Left lung (tissue), 10 donors: Measurements from ENCODE around the gene PIP5KL1. TPM values are rescaled to one million over a fixed set of nuclear protein-coding genes. Genes with fewer than 3 reads are reported as not detected.

Experiments
- ATAC-seq: fragments of 200-7000 bp; cut with Tn5 transposase; one replicate; pipeline ENCODE4 v1.9.1; 2020; ENCODE audit warnings: moderate library complexity
- DNase-seq, 4 donors: peaks; one replicate each; pipeline ENCODE4 v3.0.0-alpha.2; 2013 to 2020
- H3K27ac ChIP-seq, 2 donors: fragments of 200-600 bp; sonication (generic) in 1 of 2; one replicate each; pipeline versions ENCODE4 v1.5.0 to v1.8.0; 2020 to 2021
- H3K27me3 ChIP-seq, 2 donors: fragments of 200-600 bp; sonication (generic) in 1 of 2; one replicate each; pipeline versions ENCODE4 v1.5.0 to v1.8.0; 2020 to 2021
- H3K36me3 ChIP-seq, 2 donors: fragments of 200-600 bp; sonication (generic) in 1 of 2; one replicate each; pipeline versions ENCODE4 v1.5.0 to v1.8.0; 2020 to 2021
- H3K4me1 ChIP-seq, 2 donors: fragments of 200-600 bp; one replicate each; pipeline ENCODE4 v1.8.0; 2021
- H3K4me3 ChIP-seq, 2 donors: fragments of 200-600 bp; sonication (generic) in 1 of 2; one replicate each; pipeline versions ENCODE4 v1.5.0 to v1.8.0; 2020 to 2021; ENCODE audit warnings: mild to moderate bottlenecking in 1 of 2
- H3K9me3 ChIP-seq, 2 donors: fragments of 200-600 bp; sonication (generic) in 1 of 2; one replicate each; pipeline versions ENCODE4 v1.5.0 to v1.8.0; 2020 to 2021
- CTCF ChIP-seq, 2 donors: fragments of 200-600 bp; sonication (generic) in 1 of 2; IDR thresholded peaks; one replicate each; pipeline versions ENCODE4 v1.5.0 to v1.8.0; 2021; ENCODE audit warnings: antibody characterized with exemption in 2 of 2
- intact Hi-C, 2 donors: fragments of 100-400 bp; cut with DNase I; formaldehyde crosslinking; loops; one replicate each; pipeline versions ENCODE4 v1.11.2 to v1.14.2; 2022
- polyA plus RNA-seq, 6 donors: library from polyadenylated mRNA; unstranded; fragments of 120-200 nt; gene quantifications; one replicate each; pipeline ENCODE4 v1.2.1, GENCODE V29; 2013; ENCODE audit not compliant: insufficient read length in 6 of 6
- total RNA-seq, 2 donors: library from RNA; stranded (reverse); fragmentation: NEBNext Ultra II Directional; extraction: Animal tissue kit (Norgen Biotek cat#: 25700); gene quantifications; one replicate each; pipeline ENCODE4 v1.2.1, GENCODE V29; 2021
- donor health status: DM: no; HTN: yes; CAD: no.
- donor health status: DM: no; HTN: no; CAD: no.

PIP5KL1 gene
- total and polyA plus RNA-seq, 8 donors = 2.7 to 7.9 (median 5.0) TPM

GRCh38 chr9:127873223-127873691 is 57.3 kb downstream of the PIP5KL1 start:
- Histone ChIP-seq H3K27me3 (peaks cover 0 to 13% of the 10 kb centered on the region in 2 donors), H3K4me3 (no peak overlapping the region), H3K27ac (no peak overlapping the region), H3K9me3 (no peaks in the 10 kb centered on the region), H3K4me1 (peaks cover 27 to 68% of the 10 kb centered on the region in 2 donors), H3K36me3 (peaks cover 0 to 34% of the 10 kb centered on the region in 2 donors)
- ATAC-seq = no peak
- no peak for TF ChIP-seq CTCF (IDR thresholded peaks at IDR 0.05)
- intact Hi-C loops = loop anchor here in 1 of 2 donors (5.0 to 10.0 kb wide), 2 partner anchors 78 to 136 kb away; partner anchors contain the start of gene TOR2A
- DNase-seq = peak in 1 of 4 donors; percentile 80

GRCh38 chr9:127872369-127873222 is 58.0 kb downstream of the PIP5KL1 start:
- DNase-seq (no peak), ATAC-seq (no peak)
- Histone ChIP-seq H3K9me3 (no peaks in the 10 kb centered on the region), H3K27me3 (peaks cover 0 to 7% of the 10 kb centered on the region in 2 donors), H3K4me3 (no peak overlapping the region), H3K27ac (no peak overlapping the region), H3K36me3 (peaks cover 0 to 41% of the 10 kb centered on the region in 2 donors), H3K4me1 (peaks cover 23 to 68% of the 10 kb centered on the region in 2 donors)
- TF ChIP-seq CTCF (IDR thresholded peaks at IDR 0.05) = no peak
- intact Hi-C loops = loop anchor here in 1 of 2 donors (5.0 to 10.0 kb wide), 2 partner anchors 78 to 135 kb away; partner anchors contain the start of gene TOR2A

GRCh38 chr9:127871531-127871930 is 59.0 kb downstream of the PIP5KL1 start:
- H3K4me1 ChIP-seq = peaks cover 18 to 69% of the 10 kb centered on the region in 2 donors
- no peak overlapping the region for H3K27ac ChIP-seq
- ATAC-seq (no peak), DNase-seq (no peak)
- no peak overlapping the region for H3K4me3 ChIP-seq
- intact Hi-C loops = loop anchor here in 1 of 2 donors (5.0 to 10.0 kb wide), 2 partner anchors 77 to 134 kb away; partner anchors contain the start of gene TOR2A
- H3K27me3 ChIP-seq = no peaks in the 10 kb centered on the region
- peaks cover 0 to 46% of the 10 kb centered on the region in 2 donors for H3K36me3 ChIP-seq
- no peaks in the 10 kb centered on the region for H3K9me3 ChIP-seq
- no peak for TF ChIP-seq CTCF (IDR thresholded peaks at IDR 0.05)

GRCh38 chr9:127870887-127871286 is 59.7 kb downstream of the PIP5KL1 start:
- H3K27ac ChIP-seq = no peak overlapping the region
- no peaks in the 10 kb centered on the region for H3K27me3 ChIP-seq
- H3K36me3 ChIP-seq = peaks cover 0 to 46% of the 10 kb centered on the region in 2 donors
- intact Hi-C loops = loop anchor here in 1 of 2 donors (5.0 to 10.0 kb wide), 2 partner anchors 76 to 134 kb away; partner anchors contain the start of gene TOR2A
- DNase-seq (no peak), ATAC-seq (no peak)
- no peak for TF ChIP-seq CTCF (IDR thresholded peaks at IDR 0.05)
- no peak overlapping the region for H3K4me3 ChIP-seq
- peaks cover 14 to 68% of the 10 kb centered on the region in 2 donors for H3K4me1 ChIP-seq
- no peaks in the 10 kb centered on the region for H3K9me3 ChIP-seq

Other genes starting within 250 kb of the PIP5KL1 start
- 1 to 10 TPM in 1 of 2 donors, under 1 TPM in 1; 0.35 to 7.6 TPM for gene CFAP157, start 223.8 kb downstream of the PIP5KL1 start, total RNA-seq
- 10 to 100 TPM in 3 of 6 donors, 1 to 10 TPM in 3; 3.3 to 12.6 (median 9.8) TPM for gene CFAP157, start 223.8 kb downstream of the PIP5KL1 start, polyA plus RNA-seq
- 10 to 100 TPM; 17.1 to 20.2 TPM for gene PTRH1, start 215.1 kb downstream of the PIP5KL1 start, total RNA-seq
- gene PTRH1, start 215.1 kb downstream of the PIP5KL1 start, polyA plus RNA-seq = 10 to 100 TPM in 1 of 6 donors, 1 to 10 TPM in 5; 3.6 to 10.3 (median 6.5) TPM
- 1 to 10 TPM in 1 of 2 donors, under 1 TPM in 1; 0.15 to 1.0 TPM for gene TTC16, start 214.7 kb downstream of the PIP5KL1 start, total RNA-seq
- 1 to 10 TPM in 1 of 6 donors, under 1 TPM in 5; 0.29 to 1.4 (median 0.78) TPM for gene TTC16, start 214.7 kb downstream of the PIP5KL1 start, polyA plus RNA-seq
- 10 to 100 TPM; 19.5 to 21.8 TPM for gene TOR2A, start 195.5 kb downstream of the PIP5KL1 start, total RNA-seq
- 10 to 100 TPM; 10.6 to 16.4 (median 13.2) TPM for gene TOR2A, start 195.5 kb downstream of the PIP5KL1 start, polyA plus RNA-seq
- 10 to 100 TPM; 21.7 to 41.9 TPM for gene SH2D3C, start 152.1 kb downstream of the PIP5KL1 start, total RNA-seq
- gene SH2D3C, start 152.1 kb downstream of the PIP5KL1 start, polyA plus RNA-seq = 10 to 100 TPM; 25.1 to 38.3 (median 32.6) TPM
- 10 to 100 TPM; 78.8 to 83.4 TPM for gene CDK9, start 144.7 kb downstream of the PIP5KL1 start, total RNA-seq
- 10 to 100 TPM; 56.0 to 68.7 (median 61.1) TPM for gene CDK9, start 144.7 kb downstream of the PIP5KL1 start, polyA plus RNA-seq
- 10 to 100 TPM; 59.3 to 97.4 TPM for gene FPGS, start 127.9 kb downstream of the PIP5KL1 start, total RNA-seq
- 10 to 100 TPM; 38.8 to 61.0 (median 48.5) TPM for gene FPGS, start 127.9 kb downstream of the PIP5KL1 start, polyA plus RNA-seq
- gene ENG, start 76.1 kb downstream of the PIP5KL1 start, total RNA-seq = 100 to 1,000 TPM; 173 to 354 TPM
- 100 to 1,000 TPM in 1 of 6 donors, 10 to 100 TPM in 5; 71.8 to 120 (median 88.1) TPM for gene ENG, start 76.1 kb downstream of the PIP5KL1 start, polyA plus RNA-seq
- gene AK1, start 53.1 kb downstream of the PIP5KL1 start, total RNA-seq = 100 to 1,000 TPM; 111 to 264 TPM
- gene AK1, start 53.1 kb downstream of the PIP5KL1 start, polyA plus RNA-seq = 10 to 100 TPM; 47.3 to 93.5 (median 63.8) TPM
- gene ST6GALNAC6, start 31.2 kb downstream of the PIP5KL1 start, total RNA-seq = 10 to 100 TPM; 43.5 to 57.0 TPM
- gene ST6GALNAC6, start 31.2 kb downstream of the PIP5KL1 start, polyA plus RNA-seq = 10 to 100 TPM; 44.1 to 53.5 (median 48.6) TPM
- gene ST6GALNAC4, start 13.7 kb downstream of the PIP5KL1 start, total RNA-seq = 10 to 100 TPM; 62.5 to 89.9 TPM
- gene ST6GALNAC4, start 13.7 kb downstream of the PIP5KL1 start, polyA plus RNA-seq = 10 to 100 TPM; 20.7 to 31.5 (median 24.3) TPM
- 10 to 100 TPM; 38.6 to 47.6 TPM for gene DPM2, start 7.1 kb upstream of the PIP5KL1 start, total RNA-seq
- 10 to 100 TPM; 32.1 to 38.5 (median 34.6) TPM for gene DPM2, start 7.1 kb upstream of the PIP5KL1 start, polyA plus RNA-seq
- gene EEIG1, start 50.2 kb upstream of the PIP5KL1 start, total RNA-seq = 10 to 100 TPM; 60.7 to 67.3 TPM
- gene EEIG1, start 50.2 kb upstream of the PIP5KL1 start, polyA plus RNA-seq = 10 to 100 TPM; 28.2 to 40.7 (median 35.7) TPM
- gene NAIF1, start 136.5 kb upstream of the PIP5KL1 start, total RNA-seq = 1 to 10 TPM; 7.7 to 8.0 TPM
- gene NAIF1, start 136.5 kb upstream of the PIP5KL1 start, polyA plus RNA-seq = 10 to 100 TPM in 3 of 6 donors, 1 to 10 TPM in 3; 8.2 to 11.5 (median 9.9) TPM
- gene SLC25A25, start 137.5 kb upstream of the PIP5KL1 start, total RNA-seq = 10 to 100 TPM; 19.5 to 21.0 TPM
- 10 to 100 TPM in 5 of 6 donors, 1 to 10 TPM in 1; 9.8 to 16.3 (median 13.6) TPM for gene SLC25A25, start 137.5 kb upstream of the PIP5KL1 start, polyA plus RNA-seq
- gene PTGES2, start 197.0 kb upstream of the PIP5KL1 start, total RNA-seq = 10 to 100 TPM; 34.8 to 56.9 TPM
- 10 to 100 TPM; 25.8 to 45.6 (median 35.9) TPM for gene PTGES2, start 197.0 kb upstream of the PIP5KL1 start, polyA plus RNA-seq
- 100 to 1,000 TPM in 1 of 2 donors, 10 to 100 TPM in 1; 37.7 to 155 TPM for gene LCN2, start 218.7 kb upstream of the PIP5KL1 start, total RNA-seq
- gene LCN2, start 218.7 kb upstream of the PIP5KL1 start, polyA plus RNA-seq = 1 to 10 TPM; 1.3 to 3.1 (median 1.8) TPM
- 10 to 100 TPM; 38.4 to 66.0 TPM for gene BBLN, start 229.5 kb upstream of the PIP5KL1 start, total RNA-seq
- gene BBLN, start 229.5 kb upstream of the PIP5KL1 start, polyA plus RNA-seq = 10 to 100 TPM; 27.1 to 44.3 (median 36.3) TPM